ENCODE data around the gene ZP4.

ZP4 gene

DNA sequence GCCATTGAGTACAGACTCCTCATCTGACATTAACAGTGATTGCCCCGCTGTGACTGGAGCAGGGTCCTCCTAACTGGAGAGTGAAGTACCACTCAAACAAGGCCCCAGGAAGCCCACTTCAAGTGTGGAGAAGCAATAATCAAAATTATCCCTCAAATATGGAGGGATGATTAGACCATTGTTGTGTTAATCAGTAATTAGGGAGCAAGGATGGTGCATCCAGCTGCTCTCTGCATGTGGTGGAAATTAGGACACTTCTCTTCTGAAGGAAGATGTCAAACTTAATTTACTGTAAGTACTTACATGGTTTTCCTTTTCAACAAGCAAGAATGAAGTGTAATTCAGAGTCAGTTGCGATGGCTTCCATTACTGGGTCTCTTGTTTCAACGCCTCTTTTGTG, 3.4 kb upstream of the ZP4 start:
- Histone ChIP-seq H3K79me2 (ENCODE audit: insufficient read depth, low read length) (no peaks in the 10 kb centered on the region), H3K4me1 (ENCODE audit: insufficient read depth, low read length) (no peaks in the 10 kb centered on the region), H2AFZ (ENCODE audit: low read depth, low read length) (no peak overlapping the region), H3K9ac (ENCODE audit: low read depth, low read length) (no peak overlapping the region), H3K27me3 (ENCODE audit: insufficient read depth, low read length, poor library complexity) (no peaks in the 10 kb centered on the region), H3K4me2 (ENCODE audit: insufficient read depth, low read length) (no peak overlapping the region), H4K20me1 (ENCODE audit: insufficient read depth, low read length) (no peaks in the 10 kb centered on the region), H3K9me3 (ENCODE audit: insufficient read depth, low read length, severe bottlenecking) (no peaks in the 10 kb centered on the region), H3K4me3 (ENCODE audit: low read depth in 1 of 2, low read length in 2 of 2) (no peak overlapping the region), H3K36me3 (ENCODE audit: insufficient read depth, low read length) (no peaks in the 10 kb centered on the region), H3K27ac (ENCODE audit: low read length) (no peak overlapping the region)
- ATAC-seq (ENCODE audit: insufficient read depth, low read depth): no peak
- DNase-seq: no peak
- TF ChIP-seq, protein P1, sequence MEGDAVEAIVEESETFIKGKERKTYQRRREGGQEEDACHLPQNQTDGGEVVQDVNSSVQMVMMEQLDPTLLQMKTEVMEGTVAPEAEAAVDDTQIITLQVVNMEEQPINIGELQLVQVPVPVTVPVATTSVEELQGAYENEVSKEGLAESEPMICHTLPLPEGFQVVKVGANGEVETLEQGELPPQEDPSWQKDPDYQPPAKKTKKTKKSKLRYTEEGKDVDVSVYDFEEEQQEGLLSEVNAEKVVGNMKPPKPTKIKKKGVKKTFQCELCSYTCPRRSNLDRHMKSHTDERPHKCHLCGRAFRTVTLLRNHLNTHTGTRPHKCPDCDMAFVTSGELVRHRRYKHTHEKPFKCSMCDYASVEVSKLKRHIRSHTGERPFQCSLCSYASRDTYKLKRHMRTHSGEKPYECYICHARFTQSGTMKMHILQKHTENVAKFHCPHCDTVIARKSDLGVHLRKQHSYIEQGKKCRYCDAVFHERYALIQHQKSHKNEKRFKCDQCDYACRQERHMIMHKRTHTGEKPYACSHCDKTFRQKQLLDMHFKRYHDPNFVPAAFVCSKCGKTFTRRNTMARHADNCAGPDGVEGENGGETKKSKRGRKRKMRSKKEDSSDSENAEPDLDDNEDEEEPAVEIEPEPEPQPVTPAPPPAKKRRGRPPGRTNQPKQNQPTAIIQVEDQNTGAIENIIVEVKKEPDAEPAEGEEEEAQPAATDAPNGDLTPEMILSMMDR (IDR thresholded peaks at IDR 0.05; ENCODE audit: borderline replicate concordance, extremely low read depth, low read length, poor library complexity, severe bottlenecking): no peak
- no peak for TF ChIP-seq EZH2 (IDR thresholded peaks at IDR 0.05; ENCODE audit: borderline replicate concordance, low read depth, low read length, severe bottlenecking)

DNA sequence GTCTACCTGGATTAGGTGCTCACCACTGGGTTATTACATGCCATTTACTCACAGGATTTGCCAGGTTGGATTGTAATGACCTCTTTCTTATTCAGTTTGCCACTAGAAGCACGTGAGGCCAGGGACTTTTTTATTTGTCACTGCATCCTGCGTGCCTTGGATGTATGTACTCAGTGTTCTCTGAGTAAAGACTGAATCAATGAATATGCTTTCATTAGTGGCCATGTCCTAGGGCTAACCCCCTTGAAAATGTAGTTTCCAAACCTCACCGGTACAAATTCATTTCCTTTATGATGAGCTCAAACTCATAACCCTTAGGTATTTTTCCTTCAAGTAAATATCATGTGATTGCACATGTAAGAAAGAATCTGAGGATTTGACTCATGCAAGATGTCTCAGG, 1.3 kb upstream of the ZP4 start:
- H3K79me2 ChIP-seq (ENCODE audit: insufficient read depth, low read length): no peaks in the 10 kb centered on the region
- no peak overlapping the region for H3K4me2 ChIP-seq (ENCODE audit: insufficient read depth, low read length)
- no peaks in the 10 kb centered on the region for H3K4me1 ChIP-seq (ENCODE audit: insufficient read depth, low read length)
- H3K27ac ChIP-seq (ENCODE audit: low read length): no peak overlapping the region
- H3K9ac ChIP-seq (ENCODE audit: low read depth, low read length): no peak overlapping the region
- TF ChIP-seq, protein P1 (IDR thresholded peaks at IDR 0.05; ENCODE audit: borderline replicate concordance, extremely low read depth, low read length, poor library complexity, severe bottlenecking): no peak
- H3K36me3 ChIP-seq (ENCODE audit: insufficient read depth, low read length): no peaks in the 10 kb centered on the region
- H3K27me3 ChIP-seq (ENCODE audit: insufficient read depth, low read length, poor library complexity): no peaks in the 10 kb centered on the region
- H2AFZ ChIP-seq (ENCODE audit: low read depth, low read length): no peak overlapping the region
- no peak for DNase-seq
- ATAC-seq (ENCODE audit: insufficient read depth, low read depth): no peak
- no peak overlapping the region for H3K4me3 ChIP-seq (ENCODE audit: low read depth in 1 of 2, low read length in 2 of 2)
- H4K20me1 ChIP-seq (ENCODE audit: insufficient read depth, low read length): no peaks in the 10 kb centered on the region
- H3K9me3 ChIP-seq (ENCODE audit: insufficient read depth, low read length, severe bottlenecking): no peaks in the 10 kb centered on the region

GRCh38 chr1:237891266-237891665, 544 bp upstream of the ZP4 start:
- no peaks in the 10 kb centered on the region for H3K9me3 ChIP-seq (ENCODE audit: insufficient read depth, low read length, severe bottlenecking)
- no peak for ATAC-seq (ENCODE audit: insufficient read depth, low read depth)
- H3K4me3 ChIP-seq (ENCODE audit: low read depth in 1 of 2, low read length in 2 of 2): no peak overlapping the region
- H3K9ac ChIP-seq (ENCODE audit: low read depth, low read length): no peak overlapping the region
- no peak overlapping the region for H3K27ac ChIP-seq (ENCODE audit: low read length)
- no peak for TF ChIP-seq EZH2 (IDR thresholded peaks at IDR 0.05; ENCODE audit: borderline replicate concordance, low read depth, low read length, severe bottlenecking)
- TF ChIP-seq, protein P1 (IDR thresholded peaks at IDR 0.05; ENCODE audit: borderline replicate concordance, extremely low read depth, low read length, poor library complexity, severe bottlenecking): no peak
- DNase-seq: no peak
- no peaks in the 10 kb centered on the region for H3K79me2 ChIP-seq (ENCODE audit: insufficient read depth, low read length)
- no peaks in the 10 kb centered on the region for H3K27me3 ChIP-seq (ENCODE audit: insufficient read depth, low read length, poor library complexity)
- H3K36me3 ChIP-seq (ENCODE audit: insufficient read depth, low read length): no peaks in the 10 kb centered on the region
- no peaks in the 10 kb centered on the region for H3K4me1 ChIP-seq (ENCODE audit: insufficient read depth, low read length)
- no peaks in the 10 kb centered on the region for H4K20me1 ChIP-seq (ENCODE audit: insufficient read depth, low read length)
- no peak overlapping the region for H3K4me2 ChIP-seq (ENCODE audit: insufficient read depth, low read length)
- no peak overlapping the region for H2AFZ ChIP-seq (ENCODE audit: low read depth, low read length)

DNA sequence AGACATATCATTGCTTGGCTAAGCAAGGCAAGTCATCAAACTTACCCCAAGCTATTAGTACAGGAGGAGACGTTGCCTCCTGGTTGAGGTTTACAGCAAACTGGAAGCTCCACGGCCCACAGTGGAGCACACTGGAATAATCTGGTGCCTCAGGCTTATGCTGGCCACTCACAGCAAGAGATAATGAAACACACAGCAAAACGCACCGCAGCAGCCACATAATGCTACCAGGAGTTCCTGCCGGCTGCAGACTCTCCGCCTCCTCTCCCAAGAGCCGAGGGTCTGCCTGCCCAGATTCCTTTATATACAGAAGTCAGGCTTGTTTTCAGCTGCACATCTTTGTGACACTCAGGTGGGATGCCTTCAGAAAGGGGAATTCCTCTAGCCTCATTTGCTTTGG, 306 bp downstream of the ZP4 start:
- ATAC-seq (ENCODE audit: insufficient read depth, low read depth) (no peak), DNase-seq (no peak)
- H3K27ac ChIP-seq (ENCODE audit: low read length): no peak overlapping the region
- TF ChIP-seq, protein P1 (IDR thresholded peaks at IDR 0.05; ENCODE audit: borderline replicate concordance, extremely low read depth, low read length, poor library complexity, severe bottlenecking): no peak
- no peak for TF ChIP-seq EZH2 (IDR thresholded peaks at IDR 0.05; ENCODE audit: borderline replicate concordance, low read depth, low read length, severe bottlenecking)
- no peak overlapping the region for H3K4me2 ChIP-seq (ENCODE audit: insufficient read depth, low read length)
- H3K4me1 ChIP-seq (ENCODE audit: insufficient read depth, low read length): no peaks in the 10 kb centered on the region
- H3K9me3 ChIP-seq (ENCODE audit: insufficient read depth, low read length, severe bottlenecking): no peaks in the 10 kb centered on the region
- H3K27me3 ChIP-seq (ENCODE audit: insufficient read depth, low read length, poor library complexity): no peaks in the 10 kb centered on the region
- H3K36me3 ChIP-seq (ENCODE audit: insufficient read depth, low read length): no peaks in the 10 kb centered on the region
- H3K4me3 ChIP-seq (ENCODE audit: low read depth in 1 of 2, low read length in 2 of 2): no peak overlapping the region
- no peaks in the 10 kb centered on the region for H4K20me1 ChIP-seq (ENCODE audit: insufficient read depth, low read length)
- H3K9ac ChIP-seq (ENCODE audit: low read depth, low read length): no peak overlapping the region
- no peaks in the 10 kb centered on the region for H3K79me2 ChIP-seq (ENCODE audit: insufficient read depth, low read length)
- H2AFZ ChIP-seq (ENCODE audit: low read depth, low read length): no peak overlapping the region

All from DND-41 (cell line).